Measurements from ENCODE around the gene LRMDA. TPM values are rescaled to one million over a fixed set of nuclear protein-coding genes. Genes with fewer than 3 reads are reported as not detected.
"Not testable (repeated sequence)": the region's sequence is repeated elsewhere in the genome, so short reads cannot be mapped to it uniquely, and the experiment has no call there.

LRMDA gene
- total RNA-seq, 3 donors from 2014 or later (not counting 1 experiment from before 2014, with no cell fraction given) = 1.4 to 2.4 (median 2.1) TPM

- no peaks in the 10 kb centered on the region for H3K4me1 ChIP-seq (ENCODE audit: control insufficient read depth, insufficient read depth, low read length)
- no peaks in the 10 kb centered on the region for H3K4me1 Mint-ChIP-seq
- H3K36me3 Mint-ChIP-seq = no peaks in the 10 kb centered on the region
- no peak overlapping the region for H3K4me3 Mint-ChIP-seq
- no peak overlapping the region for H3K27ac Mint-ChIP-seq
- ATAC-seq = no peak
- no peak for DNase-seq
- H3K9me3 ChIP-seq (ENCODE audit: control insufficient read depth, insufficient read depth, low read length) = no peaks in the 10 kb centered on the region
- no peak overlapping the region for H3K4me3 ChIP-seq (ENCODE audit: low read length)
- no peak for TF ChIP-seq CTCF (IDR thresholded peaks at IDR 0.05)
- peaks cover 0 to 3% of the 10 kb centered on the region in 2 donors for H3K27me3 Mint-ChIP-seq (ENCODE audit: low read depth in 2 of 2)
- H3K27me3 ChIP-seq (ENCODE audit: control insufficient read depth, insufficient read depth, low read length) = no peaks in the 10 kb centered on the region
- 87% methylated on average over 7 of the region's 7 CpGs for WGBS (ENCODE audit: insufficient coverage)
- H3K36me3 ChIP-seq (ENCODE audit: control insufficient read depth, insufficient read depth, low read length) = no peaks in the 10 kb centered on the region
- H3K27ac ChIP-seq (ENCODE audit: low read length) = no peak overlapping the region
- H3K9me3 Mint-ChIP-seq = no peaks in the 10 kb centered on the region
- intact Hi-C loops (cut with micrococcal nuclease) = no loop called here
Measured at GRCh38 chr10:76522547-76522946, 1091.1 kb downstream of the LRMDA start.

DNA sequence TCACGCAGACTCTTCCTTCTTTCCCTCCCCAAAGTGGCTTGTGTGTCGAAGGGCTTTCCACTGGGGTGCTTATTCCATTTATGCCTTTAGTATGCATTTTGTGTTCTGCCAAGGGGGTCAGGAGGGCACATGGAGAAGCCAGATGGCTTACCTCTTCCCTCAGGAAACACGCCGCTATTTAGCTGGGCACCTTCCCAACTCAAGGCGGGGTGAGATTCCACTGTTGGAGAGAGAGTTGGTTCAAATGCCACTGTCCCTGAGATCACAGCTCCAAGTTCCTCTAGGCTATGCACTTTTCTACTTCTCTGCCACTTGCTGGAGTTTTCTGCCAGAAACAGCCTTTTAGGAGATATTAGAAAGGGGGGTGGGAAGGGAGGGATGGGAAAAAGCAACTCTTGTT lies 1091.8 kb downstream of the LRMDA start:
- no peaks in the 10 kb centered on the region for H3K4me1 ChIP-seq (ENCODE audit: control insufficient read depth, insufficient read depth, low read length)
- ATAC-seq (no peak), DNase-seq (no peak)
- H3K27ac Mint-ChIP-seq = no peak overlapping the region
- no peaks in the 10 kb centered on the region for H3K4me1 Mint-ChIP-seq
- no peak overlapping the region for H3K27ac ChIP-seq (ENCODE audit: low read length)
- 91% methylated on average over 4 of the region's 5 CpGs for WGBS (ENCODE audit: insufficient coverage)
- intact Hi-C loops (cut with micrococcal nuclease) = no loop called here
- H3K9me3 ChIP-seq (ENCODE audit: control insufficient read depth, insufficient read depth, low read length) = no peaks in the 10 kb centered on the region
- no peak overlapping the region for H3K4me3 ChIP-seq (ENCODE audit: low read length)
- no peaks in the 10 kb centered on the region for H3K36me3 Mint-ChIP-seq
- peaks cover 0 to 3% of the 10 kb centered on the region in 2 donors for H3K27me3 Mint-ChIP-seq (ENCODE audit: low read depth in 2 of 2)
- H3K9me3 Mint-ChIP-seq = no peaks in the 10 kb centered on the region
- no peak overlapping the region for H3K4me3 Mint-ChIP-seq
- TF ChIP-seq CTCF (IDR thresholded peaks at IDR 0.05) = no peak
- no peaks in the 10 kb centered on the region for H3K36me3 ChIP-seq (ENCODE audit: control insufficient read depth, insufficient read depth, low read length)
- H3K27me3 ChIP-seq (ENCODE audit: control insufficient read depth, insufficient read depth, low read length) = no peaks in the 10 kb centered on the region

- no peaks in the 10 kb centered on the region for H3K36me3 Mint-ChIP-seq
- ATAC-seq (no peak), DNase-seq (no peak)
- no peaks in the 10 kb centered on the region for H3K4me1 ChIP-seq (ENCODE audit: control insufficient read depth, insufficient read depth, low read length)
- H3K4me1 Mint-ChIP-seq = no peaks in the 10 kb centered on the region
- no peak overlapping the region for H3K4me3 ChIP-seq (ENCODE audit: low read length)
- no peaks in the 10 kb centered on the region for H3K9me3 Mint-ChIP-seq
- H3K27me3 ChIP-seq (ENCODE audit: control insufficient read depth, insufficient read depth, low read length) = no peaks in the 10 kb centered on the region
- H3K27ac ChIP-seq (ENCODE audit: low read length) = no peak overlapping the region
- intact Hi-C loops (cut with micrococcal nuclease) = no loop called here
- H3K27me3 Mint-ChIP-seq (ENCODE audit: low read depth in 2 of 2) = peaks cover 0 to 3% of the 10 kb centered on the region in 2 donors
- H3K9me3 ChIP-seq (ENCODE audit: control insufficient read depth, insufficient read depth, low read length) = no peaks in the 10 kb centered on the region
- H3K4me3 Mint-ChIP-seq = no peak overlapping the region
- no peak for TF ChIP-seq CTCF (IDR thresholded peaks at IDR 0.05)
- no peak overlapping the region for H3K27ac Mint-ChIP-seq
- 86% methylated on average over 12 of the region's 12 CpGs for WGBS (ENCODE audit: insufficient coverage)
- no peaks in the 10 kb centered on the region for H3K36me3 ChIP-seq (ENCODE audit: control insufficient read depth, insufficient read depth, low read length)
Measured at GRCh38 chr10:76523791-76524351, 1092.4 kb downstream of the LRMDA start.

DNA sequence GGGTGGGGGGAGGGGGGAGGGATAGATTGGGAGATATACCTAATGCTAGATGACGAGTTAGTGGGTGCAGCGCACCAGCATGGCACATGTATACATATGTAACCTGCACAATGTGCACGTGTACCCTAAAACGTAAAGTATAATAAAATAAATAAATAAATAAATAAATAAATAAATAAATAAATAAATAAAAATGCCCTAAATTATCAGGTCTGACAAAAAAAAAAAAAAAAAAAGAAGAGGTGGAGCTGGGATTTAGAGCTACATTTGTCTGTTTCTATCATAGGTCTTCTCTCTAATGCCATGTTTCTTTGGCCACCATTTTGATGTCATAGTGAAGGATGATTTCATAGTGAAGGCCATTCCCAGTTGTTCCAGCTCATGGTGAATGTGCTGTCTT lies 1095.4 kb downstream of the LRMDA start:
- H3K4me1 Mint-ChIP-seq; H3K4me3 Mint-ChIP-seq; H3K4me1 ChIP-seq (ENCODE audit: control insufficient read depth, insufficient read depth, low read length); H3K36me3 Mint-ChIP-seq; H3K27ac Mint-ChIP-seq; H3K27me3 ChIP-seq (ENCODE audit: control insufficient read depth, insufficient read depth, low read length); H3K27ac ChIP-seq (ENCODE audit: low read length); DNase-seq; intact Hi-C loops (cut with micrococcal nuclease); H3K27me3 Mint-ChIP-seq (ENCODE audit: low read depth in 2 of 2); H3K9me3 ChIP-seq (ENCODE audit: control insufficient read depth, insufficient read depth, low read length); H3K4me3 ChIP-seq (ENCODE audit: low read length); ATAC-seq; H3K9me3 Mint-ChIP-seq; H3K36me3 ChIP-seq (ENCODE audit: control insufficient read depth, insufficient read depth, low read length): not testable (repeated sequence)
- no CpG with 5 or more reads among the region's 4 CpGs for WGBS (ENCODE audit: insufficient coverage)

Measured in natural killer cell (primary cell).